Mesendoderm (in vitro differentiated cells): ENCODE results near the gene VPS37C.

Source experiments
- DNase-seq: peaks from one replicate; pipeline ENCODE4 v3.0.0; 2013
- H2AK5ac ChIP-seq: 2 replicates; pipeline ENCODE4 v1.6.1; 2013; ENCODE audit warnings: low read length, inconsistent platforms
- H2BK120ac ChIP-seq: 2 replicates; pipeline ENCODE4 v1.6.1; 2013; ENCODE audit warnings: low read depth, mild to moderate bottlenecking, low read length, moderate library complexity, mixed read lengths
- H2BK15ac ChIP-seq: replicated peaks from 2 replicates; pipeline ENCODE4 v1.6.1; 2013; ENCODE audit warnings: low read depth, mild to moderate bottlenecking, moderate library complexity
- H2BK5ac ChIP-seq: 2 replicates; pipeline ENCODE4 v1.6.1; 2013; ENCODE audit warnings: low read length, inconsistent platforms
- H3K18ac ChIP-seq: 2 replicates; pipeline ENCODE4 v1.6.1; 2013; ENCODE audit warnings: mild to moderate bottlenecking, low read length, mixed read lengths
- H3K23ac ChIP-seq: one replicate; pipeline ENCODE4 v1.6.1; 2013; ENCODE audit warnings: low read length
- H3K27ac ChIP-seq: 2 replicates; pipeline ENCODE4 v1.5.1; 2013; ENCODE audit warnings: low read depth, mild to moderate bottlenecking, inconsistent platforms, low read length, moderate library complexity
- H3K27me3 ChIP-seq: 2 replicates; pipeline ENCODE4 v1.6.1; 2013; ENCODE audit warnings: low read length, control low read depth, mild to moderate bottlenecking, inconsistent platforms; ENCODE audit not compliant: insufficient read depth, poor library complexity
- H3K36me3 ChIP-seq: 2 replicates; pipeline ENCODE4 v1.6.1; 2013; ENCODE audit warnings: low read length, inconsistent platforms; ENCODE audit not compliant: control insufficient read depth, insufficient read depth
- H3K4ac ChIP-seq: one replicate; pipeline ENCODE4 v1.6.1; 2013; ENCODE audit warnings: low read depth, mild to moderate bottlenecking, low read length, moderate library complexity
- H3K4me1 ChIP-seq: 2 replicates; pipeline ENCODE4 v1.6.1; 2013; ENCODE audit warnings: low read depth, low read length, inconsistent platforms; ENCODE audit not compliant: control insufficient read depth
- H3K4me2 ChIP-seq: 2 replicates; pipeline ENCODE4 v1.6.1; 2013; ENCODE audit warnings: low read length
- H3K4me3 ChIP-seq: 2 replicates; pipeline ENCODE4 v1.5.1; 2013; ENCODE audit warnings: mild to moderate bottlenecking, low read length
- H3K56ac ChIP-seq: one replicate; pipeline ENCODE4 v1.6.1; 2013; ENCODE audit warnings: low read length
- H3K79me1 ChIP-seq: 2 replicates; pipeline ENCODE4 v1.6.1; 2013; ENCODE audit warnings: low read length, inconsistent platforms
- H3K79me2 ChIP-seq: 2 replicates; pipeline ENCODE4 v1.6.1; 2013; ENCODE audit warnings: mild to moderate bottlenecking, low read length; ENCODE audit not compliant: control insufficient read depth, insufficient read depth
- H3K9ac ChIP-seq: 2 replicates; pipeline ENCODE4 v1.6.1; 2013; ENCODE audit warnings: low read length, inconsistent platforms
- H4K5ac ChIP-seq: one replicate; pipeline ENCODE4 v1.6.1; 2013; ENCODE audit warnings: low read length
- H4K8ac ChIP-seq: one replicate; pipeline ENCODE4 v1.6.1; 2013; ENCODE audit warnings: low read depth, mild to moderate bottlenecking, control low read depth, low read length, moderate library complexity
- WGBS: extraction: QIAGEN DNeasy Blood & Tissue Kit; methylation state at CpG from one replicate; pipeline ENCODE4 v1.1.7; 2013; ENCODE audit warnings: low lambda C conversion rate, missing lambda C conversion rate; ENCODE audit not compliant: insufficient coverage; ENCODE audit errors: extremely low coverage; 5-methylcytosine and 5-hydroxymethylcytosine counted together

The VPS37C gene

GRCh38 chr11:61133956-61134662, 27.1 kb downstream of the VPS37C start:
- H3K9ac ChIP-seq = no peak overlapping the region
- WGBS = no CpG with 5 or more reads among the region's 18 CpGs
- no peaks in the 10 kb centered on the region for H3K79me2 ChIP-seq
- no peak overlapping the region for H2AK5ac ChIP-seq
- no peak overlapping the region for H2BK5ac ChIP-seq
- H3K4me1 ChIP-seq = peaks cover 1% of the 10 kb centered on the region
- H3K36me3 ChIP-seq = peaks cover 2% of the 10 kb centered on the region
- no peak overlapping the region for H3K56ac ChIP-seq
- no peak overlapping the region for H3K27ac ChIP-seq
- H2BK120ac ChIP-seq = no peak overlapping the region
- H4K8ac ChIP-seq = no peak overlapping the region
- H3K4me2 ChIP-seq = no peak overlapping the region
- DNase-seq = no peak
- no peak overlapping the region for H3K4me3 ChIP-seq
- no peak overlapping the region for H3K23ac ChIP-seq
- H3K79me1 ChIP-seq = no peaks in the 10 kb centered on the region
- H4K5ac ChIP-seq = no peak overlapping the region
- H3K18ac ChIP-seq = no peak overlapping the region
- no peaks in the 10 kb centered on the region for H3K27me3 ChIP-seq
- no peak overlapping the region for H3K4ac ChIP-seq
- no peak overlapping the region for H2BK15ac ChIP-seq

- no peak overlapping the region for H3K27ac ChIP-seq
- WGBS = no CpG with 5 or more reads among the region's 7 CpGs
Measured at GRCh38 chr11:61133145-61133544, 28.1 kb downstream of the VPS37C start.

GRCh38 chr11:61132646-61133045, 28.6 kb downstream of the VPS37C start:
- Histone ChIP-seq H3K36me3 (no peaks in the 10 kb centered on the region), H3K9ac (no peak overlapping the region), H2BK120ac (no peak overlapping the region), H3K4me1 (peaks cover 1% of the 10 kb centered on the region), H3K4me2 (no peak overlapping the region), H2BK5ac (no peak overlapping the region), H3K79me1 (no peaks in the 10 kb centered on the region), H3K27ac (no peak overlapping the region), H3K79me2 (no peaks in the 10 kb centered on the region), H2AK5ac (no peak overlapping the region), H2BK15ac (no peak overlapping the region), H3K4me3 (no peak overlapping the region), H4K8ac (no peak overlapping the region), H4K5ac (no peak overlapping the region), H3K56ac (no peak overlapping the region), H3K4ac (no peak overlapping the region), H3K23ac (no peak overlapping the region), H3K18ac (no peak overlapping the region), H3K27me3 (no peaks in the 10 kb centered on the region)
- no peak for DNase-seq
- no CpG with 5 or more reads among the region's 5 CpGs for WGBS

More at GRCh38 chr11:61133145-61133544, 28.1 kb downstream of the VPS37C start:
- Histone ChIP-seq H3K4ac (no peak overlapping the region), H4K8ac (no peak overlapping the region), H3K4me2 (no peak overlapping the region), H2BK5ac (no peak overlapping the region), H3K18ac (no peak overlapping the region), H3K79me2 (no peaks in the 10 kb centered on the region), H3K23ac (peak overlapping the region; percentile 24), H2BK120ac (no peak overlapping the region), H4K5ac (no peak overlapping the region), H3K4me3 (no peak overlapping the region), H2AK5ac (no peak overlapping the region), H3K9ac (no peak overlapping the region), H3K27me3 (no peaks in the 10 kb centered on the region), H3K56ac (no peak overlapping the region), H3K79me1 (no peaks in the 10 kb centered on the region), H3K36me3 (peaks cover 2% of the 10 kb centered on the region), H3K4me1 (peaks cover 1% of the 10 kb centered on the region), H2BK15ac (no peak overlapping the region)
- no peak for DNase-seq

GRCh38 chr11:61131998-61132555, 29.1 kb downstream of the VPS37C start:
- WGBS = no CpG with 5 or more reads among the region's 19 CpGs
- Histone ChIP-seq H3K4me1 (peaks cover 1% of the 10 kb centered on the region), H3K27ac (no peak overlapping the region), H3K79me2 (no peaks in the 10 kb centered on the region), H3K4me2 (no peak overlapping the region), H3K23ac (no peak overlapping the region), H4K8ac (no peak overlapping the region), H3K4ac (no peak overlapping the region), H4K5ac (no peak overlapping the region), H2BK15ac (no peak overlapping the region), H2BK5ac (no peak overlapping the region), H2BK120ac (no peak overlapping the region), H3K27me3 (no peaks in the 10 kb centered on the region), H3K4me3 (no peak overlapping the region), H3K79me1 (no peaks in the 10 kb centered on the region), H3K9ac (no peak overlapping the region), H3K18ac (no peak overlapping the region), H3K36me3 (no peaks in the 10 kb centered on the region), H3K56ac (no peak overlapping the region), H2AK5ac (no peak overlapping the region)
- no peak for DNase-seq

GRCh38 chr11:61131586-61131985, 29.6 kb downstream of the VPS37C start:
- Histone ChIP-seq H2BK15ac (no peak overlapping the region), H3K9ac (no peak overlapping the region), H3K27me3 (no peaks in the 10 kb centered on the region), H3K4ac (no peak overlapping the region), H3K79me1 (no peaks in the 10 kb centered on the region), H3K36me3 (no peaks in the 10 kb centered on the region), H3K27ac (no peak overlapping the region), H3K4me2 (no peak overlapping the region), H4K8ac (no peak overlapping the region), H2AK5ac (no peak overlapping the region), H3K23ac (no peak overlapping the region), H3K56ac (no peak overlapping the region), H3K4me3 (no peak overlapping the region), H3K79me2 (no peaks in the 10 kb centered on the region), H3K18ac (no peak overlapping the region), H3K4me1 (peaks cover 1% of the 10 kb centered on the region), H4K5ac (no peak overlapping the region), H2BK5ac (no peak overlapping the region), H2BK120ac (no peak overlapping the region)
- no peak for DNase-seq
- no CpG with 5 or more reads among the region's 14 CpGs for WGBS

GRCh38 chr11:61131186-61131585, 30.0 kb downstream of the VPS37C start:
- no peak overlapping the region for H3K23ac ChIP-seq
- no peak for DNase-seq
- no peak overlapping the region for H2AK5ac ChIP-seq

More at GRCh38 chr11:61131186-61131585, 30.0 kb downstream of the VPS37C start:
- H3K4me3 ChIP-seq = no peak overlapping the region
- no peak overlapping the region for H4K8ac ChIP-seq
- no peaks in the 10 kb centered on the region for H3K79me2 ChIP-seq
- H3K27me3 ChIP-seq = no peaks in the 10 kb centered on the region
- H3K27ac ChIP-seq = no peak overlapping the region
- no peak overlapping the region for H3K18ac ChIP-seq
- H2BK15ac ChIP-seq = no peak overlapping the region
- no peak overlapping the region for H3K9ac ChIP-seq
- H3K4ac ChIP-seq = no peak overlapping the region
- no CpG with 5 or more reads among the region's 8 CpGs for WGBS
- H3K56ac ChIP-seq = no peak overlapping the region
- no peaks in the 10 kb centered on the region for H3K79me1 ChIP-seq
- peaks cover 1% of the 10 kb centered on the region for H3K4me1 ChIP-seq
- H3K4me2 ChIP-seq = no peak overlapping the region
- H2BK5ac ChIP-seq = no peak overlapping the region
- no peak overlapping the region for H2BK120ac ChIP-seq
- no peaks in the 10 kb centered on the region for H3K36me3 ChIP-seq
- no peak overlapping the region for H4K5ac ChIP-seq
